ENCODE data around the gene IFNL1. TPM values are rescaled to one million over a fixed set of nuclear protein-coding genes. Genes with fewer than 3 reads are reported as not detected.
A peak's percentile ranks its signal among the peaks of the same experiment; 100 is the strongest.

Gene IFNL1
- not detected for total RNA-seq
- polyA plus RNA-seq (ENCODE audit: insufficient read depth in 1 of 8, insufficient read length in 8 of 8, low replicate concordance in 1 of 8): not detected
- long read RNA-seq, donor 1: 0 reads
- long read RNA-seq, donor 2: 0 reads
- long read RNA-seq, donor 3: 0 reads
- long read RNA-seq, donor 4: 0 reads
- long read RNA-seq, donor 5: 0 reads
- long read RNA-seq, donor 6: 0 reads
- long read RNA-seq, donor 7: 0 reads
- long read RNA-seq, donor 8: 0 reads
- long read RNA-seq, donor 9: 0 reads
- long read RNA-seq, donor 10: 0 reads
- long read RNA-seq, donor 11: 0 reads

DNA sequence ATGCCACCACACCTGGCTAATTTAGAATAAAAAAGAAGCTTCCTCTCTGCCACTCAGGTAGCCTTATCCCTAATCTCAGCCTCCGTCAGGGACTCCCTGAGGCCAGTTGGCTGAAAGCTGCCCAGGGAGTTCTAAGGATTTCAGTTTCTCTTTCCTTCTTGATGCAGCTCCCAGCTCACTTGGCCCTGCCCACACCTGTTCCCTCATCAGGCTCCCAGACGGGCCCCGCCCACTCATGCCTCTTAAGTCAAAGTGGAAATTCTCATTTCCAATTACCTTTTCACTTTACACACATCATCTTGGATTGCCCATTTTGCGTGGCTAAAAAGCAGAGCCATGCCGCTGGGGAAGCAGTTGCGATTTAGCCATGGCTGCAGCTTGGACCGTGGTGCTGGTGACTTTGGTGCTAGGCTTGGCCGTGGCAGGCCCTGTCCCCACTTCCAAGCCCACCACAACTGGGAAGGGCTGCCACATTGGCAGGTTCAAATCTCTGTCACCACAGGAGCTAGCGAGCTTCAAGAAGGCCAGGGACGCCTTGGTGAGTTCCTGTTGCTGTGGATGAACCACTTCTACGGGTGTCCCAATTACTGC, at the start of gene IFNL1:
Gene IFNL1, plus strand, starts transcription at position 353 of the 591 bp plus-strand sequence. Its CDS starts 15 bp downstream, at position 368.
- H3K4me1 ChIP-seq (ENCODE audit: control insufficient read depth, insufficient read depth, low read length): no peaks in the 10 kb centered on the region
- no peak for DNase-seq
- 71% methylated on average over 10 of the region's 11 CpGs for WGBS (ENCODE audit: insufficient coverage)
- H3K36me3 ChIP-seq (ENCODE audit: control insufficient read depth, insufficient read depth, low read length): no peaks in the 10 kb centered on the region
- H3K4me3 ChIP-seq (ENCODE audit: low read length): no peak within 1 kb of the TSS
- peaks cover 12% of the 10 kb centered on the region for H3K27me3 ChIP-seq (ENCODE audit: control insufficient read depth, insufficient read depth, low read length)
- H3K9me3 ChIP-seq (replicated peaks; ENCODE audit: control insufficient read depth, low read depth, low read length): no peaks in the 10 kb centered on the region
- H3K27ac ChIP-seq (ENCODE audit: low read length): no peak within 1 kb of the TSS

DNA sequence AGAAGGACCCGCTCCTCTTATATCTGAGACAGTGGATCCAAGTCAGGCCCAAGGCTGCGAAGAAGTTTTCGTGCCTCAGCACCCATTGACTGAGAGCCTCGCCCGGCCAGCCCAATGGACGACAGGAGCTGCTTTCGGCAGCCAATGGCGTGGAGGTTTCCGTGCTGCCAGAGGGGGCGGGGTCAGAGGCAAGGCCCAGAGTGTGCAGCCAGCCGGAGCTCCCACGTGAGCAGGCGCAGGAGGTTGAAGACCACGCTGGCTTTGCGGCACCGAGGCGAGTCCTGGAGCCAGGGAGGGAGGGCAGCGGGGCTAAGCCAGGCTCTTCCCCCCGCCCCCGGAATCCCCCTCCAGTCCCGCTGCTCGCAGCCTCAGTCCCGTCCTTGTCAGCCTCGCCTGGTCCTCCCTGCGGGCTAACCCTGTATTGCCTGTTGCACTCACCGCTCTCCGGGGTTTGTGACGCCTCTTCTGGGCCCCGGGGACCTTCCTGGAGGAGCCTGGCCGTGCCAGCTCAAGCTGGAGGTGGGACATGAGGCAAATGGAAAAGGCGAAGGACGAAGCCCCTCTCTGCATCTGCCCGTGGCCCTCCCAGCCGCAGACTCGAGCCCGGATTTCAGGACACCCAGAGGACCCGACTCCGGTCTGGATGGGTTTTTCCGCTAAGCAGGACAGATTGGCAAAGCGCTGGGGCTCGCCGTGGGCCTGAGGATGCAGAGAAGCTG, 49.1 kb upstream of the IFNL1 start:
- no peak overlapping the region for H3K4me3 ChIP-seq (ENCODE audit: low read length)
- no peaks in the 10 kb centered on the region for H3K36me3 ChIP-seq (ENCODE audit: control insufficient read depth, insufficient read depth, low read length)
- no peak overlapping the region for H3K27ac ChIP-seq (ENCODE audit: low read length)
- H3K9me3 ChIP-seq (replicated peaks; ENCODE audit: control insufficient read depth, low read depth, low read length): no peaks in the 10 kb centered on the region
- peaks cover 8% of the 10 kb centered on the region for H3K4me1 ChIP-seq (ENCODE audit: control insufficient read depth, insufficient read depth, low read length)
- peak; percentile 43 for DNase-seq
- 8% methylated on average over 38 of the region's 42 CpGs for WGBS (ENCODE audit: insufficient coverage)
- peaks cover 43% of the 10 kb centered on the region for H3K27me3 ChIP-seq (ENCODE audit: control insufficient read depth, insufficient read depth, low read length)

DNA sequence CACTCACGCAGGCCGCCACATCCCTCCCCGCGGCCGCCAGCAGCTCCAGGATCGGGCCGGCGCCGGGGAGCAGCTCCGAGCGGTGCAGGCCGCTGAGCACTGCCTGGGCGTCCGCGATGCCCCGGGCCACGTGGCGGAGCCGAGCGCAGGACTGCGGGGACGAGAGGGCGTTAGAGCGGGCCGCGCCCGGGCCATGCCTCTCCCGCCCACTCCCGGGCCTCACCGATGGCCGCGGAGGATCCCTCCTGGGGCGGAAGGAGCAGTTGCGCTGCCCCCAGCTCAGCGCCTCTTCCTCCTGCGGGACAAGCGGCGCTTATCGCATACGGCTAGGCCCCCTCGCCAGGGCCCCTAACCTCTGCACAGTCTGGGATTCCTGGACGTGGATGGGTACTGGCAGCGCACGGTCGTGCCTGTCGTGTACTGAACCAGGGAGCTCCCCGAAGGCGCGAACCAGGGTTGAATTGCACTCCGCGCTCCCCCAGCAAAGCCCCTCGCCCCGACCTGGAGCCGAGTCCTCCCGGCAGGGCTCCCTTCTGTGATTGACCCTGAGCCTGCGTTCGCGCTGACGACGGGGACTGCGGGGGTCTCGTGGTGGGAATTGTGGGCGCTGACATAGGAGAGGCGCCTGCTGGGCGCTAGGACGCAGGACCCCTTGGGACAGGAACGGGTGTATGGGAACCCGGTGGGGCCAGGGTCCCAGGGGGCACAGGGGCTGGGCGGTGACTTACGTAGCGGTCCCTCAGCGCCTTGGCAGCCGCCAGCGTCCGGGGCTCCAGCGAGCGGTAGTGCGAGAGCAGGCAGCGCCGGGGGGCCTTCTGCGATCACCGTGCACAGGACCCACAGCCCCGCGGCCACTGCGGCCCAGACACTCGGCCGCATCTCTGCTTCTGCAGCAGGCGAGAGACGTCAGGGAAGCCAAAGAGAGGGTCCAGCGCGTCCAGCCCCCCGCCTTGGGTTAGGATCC, 48.2 kb upstream of the IFNL1 start:
- H3K27me3 ChIP-seq (ENCODE audit: control insufficient read depth, insufficient read depth, low read length): peaks cover 48% of the 10 kb centered on the region
- 6% methylated on average over 83 of the region's 92 CpGs for WGBS (ENCODE audit: insufficient coverage)
- H3K4me3 ChIP-seq (ENCODE audit: low read length): no peak overlapping the region
- peak; percentile 22 for DNase-seq
- H3K4me1 ChIP-seq (ENCODE audit: control insufficient read depth, insufficient read depth, low read length): peaks cover 8% of the 10 kb centered on the region
- H3K9me3 ChIP-seq (replicated peaks; ENCODE audit: control insufficient read depth, low read depth, low read length): no peaks in the 10 kb centered on the region
- no peak overlapping the region for H3K27ac ChIP-seq (ENCODE audit: low read length)
- no peaks in the 10 kb centered on the region for H3K36me3 ChIP-seq (ENCODE audit: control insufficient read depth, insufficient read depth, low read length)

DNA sequence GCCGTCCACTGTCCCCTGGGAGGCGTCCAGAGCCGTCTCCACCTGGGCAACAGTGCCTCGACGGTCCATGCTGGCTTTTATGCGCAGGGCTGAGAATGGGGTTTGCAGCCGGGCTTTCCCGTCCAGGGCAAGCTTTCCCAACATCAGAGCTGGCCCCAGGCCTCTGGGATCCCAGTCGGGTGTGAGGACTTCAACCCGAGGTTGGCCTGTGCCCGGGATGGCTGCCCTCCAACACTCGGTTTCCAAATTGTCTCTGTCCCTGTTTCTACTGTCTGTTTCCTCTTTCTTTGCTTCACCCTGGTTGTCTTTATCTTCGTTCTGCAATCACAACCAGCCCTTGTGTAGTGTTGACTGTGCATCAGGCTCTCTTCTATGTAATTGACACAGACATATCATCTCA, 47.4 kb upstream of the IFNL1 start, which contains the start of gene IFNL4:
Gene IFNL4, minus strand, starts transcription at position 51 of the 400 bp plus-strand sequence.
- peaks cover 8% of the 10 kb centered on the region for H3K4me1 ChIP-seq (ENCODE audit: control insufficient read depth, insufficient read depth, low read length)
- no peak within 1 kb of the TSS for H3K4me3 ChIP-seq (ENCODE audit: low read length)
- 44% methylated on average over 11 of the region's 13 CpGs for WGBS (ENCODE audit: insufficient coverage)

DNA sequence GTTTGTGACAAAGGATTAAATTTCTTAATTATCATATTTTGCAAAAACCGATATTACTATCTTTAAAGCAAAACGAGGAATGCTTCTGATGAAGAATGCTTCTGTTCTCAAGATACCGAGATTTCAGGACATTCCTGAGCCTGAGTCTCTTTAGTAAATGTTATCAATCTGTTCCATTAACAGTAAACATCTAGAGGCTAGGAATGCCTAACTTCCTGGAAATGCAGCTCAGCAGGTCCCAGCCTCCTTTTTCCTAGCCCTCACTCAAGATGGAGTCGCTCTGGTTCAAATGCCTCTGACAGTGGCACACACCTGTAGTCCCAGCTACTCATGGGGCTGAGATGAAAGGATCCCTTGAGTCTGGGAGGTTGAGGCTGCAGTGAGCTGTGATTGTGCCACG, 45.1 kb upstream of the IFNL1 start:
- WGBS (ENCODE audit: insufficient coverage): no CpG with 5 or more reads among the region's 5 CpGs
- no peaks in the 10 kb centered on the region for H3K9me3 ChIP-seq (replicated peaks; ENCODE audit: control insufficient read depth, low read depth, low read length)
- no peaks in the 10 kb centered on the region for H3K36me3 ChIP-seq (ENCODE audit: control insufficient read depth, insufficient read depth, low read length)
- peaks cover 8% of the 10 kb centered on the region for H3K4me1 ChIP-seq (ENCODE audit: control insufficient read depth, insufficient read depth, low read length)
- H3K27ac ChIP-seq (ENCODE audit: low read length): no peak overlapping the region
- H3K27me3 ChIP-seq (ENCODE audit: control insufficient read depth, insufficient read depth, low read length): peaks cover 57% of the 10 kb centered on the region
- DNase-seq: no peak
- no peak overlapping the region for H3K4me3 ChIP-seq (ENCODE audit: low read length)

More for the DNA sequence above, 47.4 kb upstream of the IFNL1 start, which contains the start of gene IFNL4:
- no peak for DNase-seq
- no peak within 1 kb of the TSS for H3K27ac ChIP-seq (ENCODE audit: low read length)
- no peaks in the 10 kb centered on the region for H3K36me3 ChIP-seq (ENCODE audit: control insufficient read depth, insufficient read depth, low read length)
- no peaks in the 10 kb centered on the region for H3K9me3 ChIP-seq (replicated peaks; ENCODE audit: control insufficient read depth, low read depth, low read length)
- peaks cover 49% of the 10 kb centered on the region for H3K27me3 ChIP-seq (ENCODE audit: control insufficient read depth, insufficient read depth, low read length)

GRCh38 chr19:39251846-39252245, 44.4 kb upstream of the IFNL1 start:
- Histone ChIP-seq H3K27ac (ENCODE audit: low read length) (no peak overlapping the region), H3K9me3 (replicated peaks; ENCODE audit: control insufficient read depth, low read depth, low read length) (peaks cover 3% of the 10 kb centered on the region), H3K4me3 (ENCODE audit: low read length) (no peak overlapping the region), H3K36me3 (ENCODE audit: control insufficient read depth, insufficient read depth, low read length) (no peaks in the 10 kb centered on the region), H3K27me3 (ENCODE audit: control insufficient read depth, insufficient read depth, low read length) (peaks cover 60% of the 10 kb centered on the region), H3K4me1 (ENCODE audit: control insufficient read depth, insufficient read depth, low read length) (peaks cover 8% of the 10 kb centered on the region)
- WGBS (ENCODE audit: insufficient coverage): 60% methylated on average over 1 of the region's 3 CpGs
- DNase-seq: no peak

- no peak overlapping the region for H3K27ac ChIP-seq (ENCODE audit: low read length)
- 36% methylated on average over 1 of the region's 3 CpGs for WGBS (ENCODE audit: insufficient coverage)
- no peaks in the 10 kb centered on the region for H3K36me3 ChIP-seq (ENCODE audit: control insufficient read depth, insufficient read depth, low read length)
- DNase-seq: no peak
- H3K4me1 ChIP-seq (ENCODE audit: control insufficient read depth, insufficient read depth, low read length): peaks cover 5% of the 10 kb centered on the region
- peaks cover 54% of the 10 kb centered on the region for H3K27me3 ChIP-seq (ENCODE audit: control insufficient read depth, insufficient read depth, low read length)
- H3K9me3 ChIP-seq (replicated peaks; ENCODE audit: control insufficient read depth, low read depth, low read length): peaks cover 3% of the 10 kb centered on the region
- no peak overlapping the region for H3K4me3 ChIP-seq (ENCODE audit: low read length)
Measured at GRCh38 chr19:39252458-39252857, 43.7 kb upstream of the IFNL1 start.

GRCh38 chr19:39253374-39254149, 42.6 kb upstream of the IFNL1 start:
- no peak overlapping the region for H3K27ac ChIP-seq (ENCODE audit: low read length)
- WGBS (ENCODE audit: insufficient coverage): 67% methylated on average over 3 of the region's 8 CpGs

More at GRCh38 chr19:39253374-39254149, 42.6 kb upstream of the IFNL1 start:
- Histone ChIP-seq H3K4me3 (ENCODE audit: low read length) (no peak overlapping the region), H3K4me1 (ENCODE audit: control insufficient read depth, insufficient read depth, low read length) (no peaks in the 10 kb centered on the region), H3K27me3 (ENCODE audit: control insufficient read depth, insufficient read depth, low read length) (peaks cover 43% of the 10 kb centered on the region), H3K36me3 (ENCODE audit: control insufficient read depth, insufficient read depth, low read length) (no peaks in the 10 kb centered on the region), H3K9me3 (replicated peaks; ENCODE audit: control insufficient read depth, low read depth, low read length) (peaks cover 3% of the 10 kb centered on the region)
- no peak for DNase-seq

Data from muscle of leg (tissue), 16 donors.